NOMO-1 treated with DMSO at 0.1 percent for 48 hours (cell line): ENCODE data around the gene MOAP1.
"Not testable (repeated sequence)": the region's sequence is repeated elsewhere in the genome, so short reads cannot be mapped to it uniquely, and the experiment has no call there.

Experiments
- DNase-seq: peaks from one replicate; lab custom pipeline; 2025; ENCODE audit not compliant: unreplicated experiment; lab: John Stamatoyannopoulos, UW

MOAP1 gene

GRCh38 chr14:93150227-93151208 is 34.2 kb downstream of the MOAP1 start:
- peak; percentile 19 for DNase-seq

- DNase-seq = no peak
These were observed 35.7 kb downstream of the MOAP1 start for GRCh38 chr14:93148979-93149378.

GRCh38 chr14:93146119-93146518 is 38.6 kb downstream of the MOAP1 start:
- DNase-seq = no peak

- no peak for DNase-seq
These were observed 41.6 kb downstream of the MOAP1 start for GRCh38 chr14:93142854-93143652.

GRCh38 chr14:93137864-93138263 is 46.8 kb downstream of the MOAP1 start:
- DNase-seq = no peak

- not testable (repeated sequence) for DNase-seq
These were observed 48.2 kb downstream of the MOAP1 start for GRCh38 chr14:93136508-93136907.

DNA sequence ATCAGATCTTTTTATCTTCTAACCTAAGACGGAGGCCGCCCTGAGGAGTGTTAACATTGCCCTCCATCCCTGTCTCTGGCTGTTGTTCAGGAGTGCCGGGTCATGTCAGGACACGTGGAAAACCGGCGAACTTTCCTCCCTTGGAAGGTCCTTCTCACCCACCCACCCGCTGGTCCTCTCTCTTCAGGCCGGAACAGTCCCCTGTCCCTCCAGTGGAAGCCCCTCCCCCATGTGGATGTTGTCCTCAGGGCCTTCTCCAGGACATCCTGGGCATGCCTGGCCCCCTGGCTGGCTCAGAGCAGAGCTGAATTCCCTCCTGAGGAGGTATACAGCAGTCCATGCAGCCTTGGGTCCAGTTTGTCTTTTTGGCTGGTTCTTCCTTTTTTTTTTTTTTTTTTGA is 48.7 kb downstream of the MOAP1 start:
- no peak for DNase-seq

DNA sequence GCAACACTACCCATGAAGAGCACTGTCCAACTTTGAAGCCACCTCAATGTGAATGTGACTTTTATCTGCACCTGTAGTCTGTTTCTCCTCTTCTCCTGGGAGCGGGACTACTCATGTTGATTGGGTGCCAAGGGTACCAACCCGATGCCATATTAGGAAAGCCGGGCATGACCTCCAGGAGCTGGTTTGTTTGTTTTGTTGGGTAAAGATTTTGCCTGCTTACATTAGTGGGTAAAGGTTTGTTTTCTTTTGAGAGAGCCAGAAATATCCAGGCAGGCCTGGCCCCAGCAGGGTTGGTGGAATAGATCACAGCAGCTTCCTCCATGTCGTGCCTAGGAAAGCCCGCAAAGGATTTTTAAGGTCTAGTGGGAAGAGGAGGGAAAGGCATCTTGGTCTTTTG is 49.3 kb downstream of the MOAP1 start:
- no peak for DNase-seq

- DNase-seq = peak; percentile 94
These were observed 51.2 kb downstream of the MOAP1 start for GRCh38 chr14:93133464-93133863.

DNA sequence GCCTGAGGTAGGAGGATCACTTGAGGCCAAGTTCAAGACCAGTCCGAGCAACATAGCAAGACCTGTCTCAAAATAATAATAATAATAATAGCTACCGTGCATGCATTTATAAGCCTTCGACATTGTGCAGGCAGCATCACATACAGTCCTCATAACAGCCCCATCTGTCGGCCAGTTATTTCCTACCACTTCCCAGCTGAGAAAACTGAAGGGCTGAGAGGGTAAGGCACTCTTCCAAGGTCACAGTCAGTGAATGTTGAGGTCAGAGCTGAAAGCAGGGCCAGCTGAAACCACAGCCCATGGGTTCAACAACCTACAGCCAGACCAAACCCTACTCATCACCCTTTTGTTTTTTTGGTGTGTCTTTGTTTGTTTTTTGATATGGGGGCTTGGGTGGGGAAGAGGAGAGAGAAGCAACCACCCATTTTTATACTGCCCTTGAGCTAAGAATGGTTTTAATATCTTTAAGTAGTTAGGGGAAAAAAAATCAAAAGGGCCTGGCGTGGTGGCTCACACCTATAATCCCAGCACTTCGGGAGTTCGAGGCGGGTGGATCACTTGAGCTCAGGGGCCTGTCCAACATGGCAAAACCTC is 52.1 kb downstream of the MOAP1 start:
- peak; percentile 54 for DNase-seq
